NCI-H128 (cell line): ENCODE measurements around the gene STX5.
"Not testable (repeated sequence)": the region's sequence is repeated elsewhere in the genome, so short reads cannot be mapped to it uniquely, and the experiment has no call there.

Source experiments
- DNase-seq: peaks from one replicate; lab custom pipeline; 2025; ENCODE audit not compliant: unreplicated experiment; lab: John Stamatoyannopoulos, UW

Gene STX5, protein sequence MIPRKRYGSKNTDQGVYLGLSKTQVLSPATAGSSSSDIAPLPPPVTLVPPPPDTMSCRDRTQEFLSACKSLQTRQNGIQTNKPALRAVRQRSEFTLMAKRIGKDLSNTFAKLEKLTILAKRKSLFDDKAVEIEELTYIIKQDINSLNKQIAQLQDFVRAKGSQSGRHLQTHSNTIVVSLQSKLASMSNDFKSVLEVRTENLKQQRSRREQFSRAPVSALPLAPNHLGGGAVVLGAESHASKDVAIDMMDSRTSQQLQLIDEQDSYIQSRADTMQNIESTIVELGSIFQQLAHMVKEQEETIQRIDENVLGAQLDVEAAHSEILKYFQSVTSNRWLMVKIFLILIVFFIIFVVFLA

DNA sequence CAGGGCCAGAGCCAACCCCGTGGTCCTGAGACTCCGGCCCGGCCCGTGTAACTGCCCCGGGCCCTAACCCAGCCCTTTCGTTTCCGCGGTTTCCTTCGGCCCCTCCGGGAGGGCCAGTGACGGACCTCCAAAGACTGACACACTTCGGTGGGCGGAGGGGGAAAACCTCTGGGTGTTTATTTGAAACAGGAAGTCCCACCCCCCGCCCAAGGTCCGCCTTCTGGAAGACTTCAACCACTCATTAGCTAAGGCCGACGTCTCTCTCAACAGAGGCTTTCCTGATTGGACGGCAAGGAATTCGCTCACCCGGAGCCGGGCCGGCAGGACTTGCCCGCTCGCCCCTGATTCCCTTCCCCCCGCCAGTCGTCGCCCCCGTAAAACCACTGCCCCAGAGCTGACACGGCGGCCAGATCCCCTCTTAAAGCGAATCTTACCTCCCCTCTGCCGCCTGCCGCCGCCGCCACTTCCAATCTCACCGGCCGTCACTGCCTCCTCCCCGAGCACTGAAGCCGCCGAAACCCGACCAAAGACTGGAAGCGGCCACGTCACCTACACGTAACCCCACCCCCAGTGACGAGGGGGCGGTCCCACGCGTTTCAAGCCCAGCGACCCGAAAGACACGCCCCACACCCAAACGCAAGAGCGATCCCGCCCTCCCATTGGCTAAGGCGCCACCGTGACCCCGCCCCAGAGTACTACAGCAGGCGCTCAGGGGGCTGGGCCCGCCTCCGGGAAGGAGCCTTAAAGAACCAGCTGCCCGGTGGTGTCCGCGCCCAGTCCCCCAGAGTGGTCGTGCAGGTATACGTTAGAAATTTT lies at the start of gene STX5:
TSS of gene STX5 (minus strand) at position 532 of the 816 bp plus-strand sequence. CDS start 808 bp downstream, outside the sequence.
- peak; percentile 97 for DNase-seq

DNA sequence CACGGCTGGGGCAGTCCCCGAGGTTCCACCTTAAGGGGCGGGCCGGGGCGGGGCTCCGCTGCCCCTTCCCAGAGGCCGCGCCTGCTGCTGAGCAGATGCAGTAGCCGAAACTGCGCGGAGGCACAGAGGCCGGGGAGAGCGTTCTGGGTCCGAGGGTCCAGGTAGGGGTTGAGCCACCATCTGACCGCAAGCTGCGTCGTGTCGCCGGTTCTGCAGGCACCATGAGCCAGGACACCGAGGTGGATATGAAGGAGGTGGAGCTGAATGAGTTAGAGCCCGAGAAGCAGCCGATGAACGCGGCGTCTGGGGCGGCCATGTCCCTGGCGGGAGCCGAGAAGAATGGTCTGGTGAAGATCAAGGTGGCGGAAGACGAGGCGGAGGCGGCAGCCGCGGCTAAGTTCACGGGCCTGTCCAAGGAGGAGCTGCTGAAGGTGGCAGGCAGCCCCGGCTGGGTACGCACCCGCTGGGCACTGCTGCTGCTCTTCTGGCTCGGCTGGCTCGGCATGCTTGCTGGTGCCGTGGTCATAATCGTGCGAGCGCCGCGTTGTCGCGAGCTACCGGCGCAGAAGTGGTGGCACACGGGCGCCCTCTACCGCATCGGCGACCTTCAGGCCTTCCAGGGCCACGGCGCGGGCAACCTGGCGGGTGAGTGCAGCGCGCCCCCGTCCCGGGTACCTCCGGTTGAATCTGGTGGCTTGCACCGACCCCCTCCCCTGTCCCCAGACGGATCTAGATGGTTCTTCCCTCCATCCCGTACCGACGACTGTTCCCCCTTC lies 49.1 kb upstream of the STX5 start, which contains the start of gene SLC3A2:
TSS of gene SLC3A2 (plus strand) at position 94 of the 776 bp plus-strand sequence. CDS start at position 222, 128 bp downstream.
- peak; percentile 60 for DNase-seq

DNA sequence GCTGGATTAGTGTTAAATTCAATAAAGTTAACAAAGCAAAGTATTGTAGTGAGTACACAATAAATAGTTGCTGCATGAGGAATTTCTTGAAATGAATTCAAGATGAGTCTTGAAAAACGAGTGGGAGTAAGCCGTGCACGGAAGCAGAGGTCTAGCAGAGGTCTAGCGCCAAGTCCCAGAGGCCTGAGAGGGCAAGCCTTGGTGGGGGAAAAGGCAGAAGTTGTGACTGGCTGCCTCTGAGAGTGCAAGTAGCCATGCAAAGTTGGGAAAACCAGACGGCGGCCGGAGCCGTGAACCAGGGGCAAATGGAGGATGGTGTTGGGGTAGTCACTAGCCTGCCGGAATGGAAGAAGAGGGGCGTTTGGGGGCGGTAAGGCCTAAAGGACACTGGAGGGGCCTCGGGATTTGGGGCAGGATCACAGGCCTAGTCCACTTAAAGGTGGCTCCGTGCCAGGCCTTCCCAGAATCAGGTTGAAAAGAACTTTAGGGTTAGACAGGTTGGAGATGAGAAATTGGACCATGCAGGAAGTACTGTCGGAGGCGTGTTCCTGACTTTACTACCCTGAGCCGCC lies 48.5 kb upstream of the STX5 start:
- no peak for DNase-seq

DNA sequence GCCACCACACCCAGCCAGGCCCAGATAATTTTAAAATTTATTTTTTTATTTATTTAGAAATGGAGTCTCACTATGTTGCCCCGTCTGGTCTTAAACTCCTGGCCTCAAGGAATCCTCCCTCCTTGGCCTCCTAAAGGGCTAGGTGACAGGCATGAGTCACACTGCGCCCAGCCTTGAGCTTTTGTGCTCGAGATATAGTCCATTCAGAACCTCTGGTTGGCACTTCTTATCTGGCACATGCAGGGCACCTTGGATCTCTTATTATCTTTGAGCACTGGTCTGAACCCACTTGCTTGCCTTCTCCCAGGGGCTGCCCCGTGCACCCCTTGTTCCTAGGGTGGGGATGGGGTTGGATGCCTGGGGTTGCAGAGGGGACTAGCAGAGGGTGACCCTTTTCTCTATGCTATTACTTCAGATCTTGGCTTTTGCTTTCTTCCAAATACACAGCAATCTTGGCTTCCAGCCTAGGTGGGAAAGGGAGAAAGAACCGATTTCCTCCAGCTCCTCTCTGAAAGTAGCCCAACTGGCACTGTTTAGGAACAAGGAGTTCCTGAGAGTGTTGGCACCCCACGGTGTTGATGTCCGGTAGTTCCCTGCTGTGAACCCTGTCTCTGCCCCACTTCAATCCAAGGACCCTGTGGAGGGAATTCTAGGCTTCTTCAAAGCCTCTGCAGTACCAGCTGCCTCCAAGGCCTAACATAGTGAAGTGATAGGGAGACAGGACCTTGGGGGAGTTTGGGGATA lies 47.6 kb upstream of the STX5 start:
- no peak for DNase-seq

DNA sequence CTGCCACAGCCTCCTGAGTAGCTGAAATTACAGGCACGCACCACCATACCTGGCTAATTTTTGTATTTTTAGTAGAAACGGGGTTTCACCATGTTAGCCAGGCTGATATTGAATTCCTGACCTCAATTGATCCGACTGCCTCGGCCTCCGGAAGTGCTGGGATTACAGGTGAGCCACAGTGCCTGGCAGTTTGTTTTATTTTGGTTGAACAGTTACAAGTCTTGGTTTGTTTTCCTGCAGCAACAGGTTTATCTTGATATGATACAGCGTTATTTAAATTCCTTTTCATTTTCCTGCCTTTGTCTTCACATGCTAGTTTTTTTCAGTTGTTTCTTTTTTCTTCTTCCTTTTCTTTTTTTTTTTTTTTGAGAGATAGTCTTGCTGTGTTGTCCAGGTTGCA lies 44.9 kb upstream of the STX5 start:
- DNase-seq: no peak

DNA sequence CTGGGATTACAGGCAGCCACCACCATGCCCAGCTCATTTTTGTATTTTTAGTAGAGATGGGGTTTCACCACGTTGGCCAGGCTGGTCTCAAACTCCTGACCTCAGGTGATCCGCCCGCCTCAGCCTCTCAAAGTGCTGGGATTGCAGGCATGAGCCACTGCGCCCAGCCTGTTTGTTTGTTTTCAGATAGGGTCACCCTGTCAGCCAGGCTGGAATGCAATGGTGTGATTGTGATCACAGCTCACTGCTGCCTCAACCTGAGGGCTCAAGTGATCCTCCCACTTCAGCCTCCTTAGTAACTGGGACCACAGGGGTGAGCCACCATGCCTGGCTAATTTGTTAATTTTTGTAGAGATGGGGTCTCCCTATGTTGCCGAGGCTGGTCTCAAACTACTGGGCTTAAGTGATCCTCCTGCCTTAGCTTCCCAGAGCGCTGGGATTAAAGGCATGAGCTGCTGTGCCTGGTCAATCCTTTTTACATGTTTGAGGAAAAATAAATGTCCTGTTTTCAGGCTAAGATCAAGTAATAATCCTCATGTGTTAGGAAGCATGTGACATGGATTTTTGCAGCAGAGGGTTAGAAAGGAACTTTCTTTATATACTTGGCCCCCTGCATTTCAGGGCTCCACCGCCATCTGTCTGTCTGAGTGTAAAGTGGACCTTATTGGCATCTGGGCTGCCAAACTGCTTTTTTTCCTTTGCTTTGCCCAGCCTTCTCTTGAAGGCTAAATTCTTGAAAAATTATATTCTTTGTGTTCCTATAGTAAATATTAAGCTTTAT lies 44.0 kb upstream of the STX5 start:
- DNase-seq: no peak

DNA sequence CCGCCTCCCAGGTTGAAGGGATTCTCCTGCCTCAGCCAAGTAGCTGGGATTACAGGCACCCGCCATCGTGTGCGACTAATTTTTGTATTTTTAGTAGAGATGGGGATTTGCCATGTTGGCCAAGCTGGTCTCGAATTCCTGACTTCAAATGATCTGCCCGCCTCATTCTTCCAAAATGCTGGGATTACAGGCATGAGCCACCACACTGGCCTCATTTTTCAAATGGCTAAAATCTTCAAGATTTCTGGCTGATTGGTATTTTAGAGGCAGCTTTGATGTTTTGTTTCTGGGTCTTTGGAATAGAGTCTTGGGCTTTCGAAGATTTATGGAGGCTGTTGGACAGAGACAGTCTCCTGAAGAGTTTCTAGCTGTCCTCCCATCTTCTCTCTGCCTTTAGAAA lies 43.0 kb upstream of the STX5 start:
- DNase-seq: no peak

DNA sequence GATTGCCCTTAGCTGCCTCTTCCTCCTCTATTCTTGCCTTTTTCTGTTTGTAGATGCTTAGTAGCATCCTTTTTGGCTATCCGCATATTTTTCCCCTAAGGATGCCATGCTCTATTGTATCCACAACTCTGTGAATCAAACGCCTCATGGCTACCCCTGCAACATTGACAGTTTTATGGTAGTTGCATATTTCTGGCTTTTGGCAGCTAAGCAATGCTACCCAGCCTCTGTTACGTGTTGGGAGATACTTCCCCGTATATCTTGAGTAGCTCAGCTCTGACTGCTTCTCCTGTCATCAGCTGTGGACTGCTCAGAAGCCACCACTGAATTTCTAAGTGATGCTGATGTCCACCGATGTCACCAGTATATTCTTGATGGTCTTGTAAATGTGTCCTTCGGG lies 33.8 kb upstream of the STX5 start:
- DNase-seq: no peak

DNA sequence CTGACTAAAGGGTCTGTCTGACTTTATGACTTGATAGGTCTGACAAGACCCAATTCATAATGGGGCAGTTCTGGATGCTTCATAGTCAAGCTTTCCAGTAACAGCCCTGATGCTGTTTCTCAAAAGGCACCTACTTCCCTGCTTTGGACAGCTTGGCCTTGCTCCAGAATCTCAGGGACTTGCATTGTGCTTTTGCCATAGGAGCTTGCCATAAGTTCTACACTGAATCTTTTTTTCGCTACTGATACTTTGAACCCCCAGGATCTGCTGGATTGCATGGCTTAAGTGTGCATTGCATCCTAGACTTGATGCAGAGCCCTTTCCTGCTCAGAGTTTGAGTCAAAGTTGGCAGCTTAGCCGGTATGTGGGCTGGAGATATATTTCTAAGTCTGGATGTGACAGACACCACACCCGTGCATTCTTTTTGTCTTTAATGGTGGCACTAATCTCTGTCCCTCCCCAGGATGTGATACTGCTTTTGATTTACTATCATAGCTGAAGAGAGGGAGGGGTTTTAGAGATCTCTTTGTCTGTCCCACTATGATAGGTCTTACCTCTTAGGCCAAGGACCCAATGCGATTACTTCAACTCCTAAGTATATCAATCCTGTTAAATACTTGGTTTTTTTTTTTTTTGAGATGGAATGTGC lies 32.0 kb upstream of the STX5 start:
- no peak for DNase-seq

DNA sequence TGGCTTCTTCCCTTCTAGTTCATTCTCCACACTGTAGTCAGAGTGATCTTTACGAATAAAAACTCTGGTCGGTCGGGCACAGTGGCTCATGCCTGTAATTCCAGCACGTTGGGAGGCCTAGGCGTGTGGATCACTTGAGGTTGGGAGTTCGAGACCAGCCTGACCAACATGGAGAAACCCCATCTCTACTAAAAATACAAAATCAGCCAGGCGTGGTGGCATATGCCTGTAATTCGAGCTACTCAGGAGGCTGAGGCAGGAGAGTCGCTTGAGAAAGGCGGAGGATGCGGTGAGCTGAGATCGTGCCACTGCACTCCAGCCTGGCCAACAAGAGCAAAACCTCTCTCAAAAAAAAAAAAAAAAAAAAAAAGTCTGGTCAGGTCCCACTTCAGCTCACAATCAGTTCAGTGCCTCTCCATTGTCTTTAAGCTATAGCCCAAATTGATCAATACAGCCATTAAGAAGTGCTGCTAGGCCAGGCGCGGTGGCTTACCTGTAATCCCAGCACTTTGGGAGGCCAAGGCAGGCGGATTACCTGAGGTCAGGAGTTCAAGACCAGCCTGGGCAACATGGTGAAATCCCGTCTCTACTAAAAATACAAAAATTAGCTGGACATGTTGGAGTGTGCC lies 29.8 kb upstream of the STX5 start:
- DNase-seq: not testable (repeated sequence)

DNA sequence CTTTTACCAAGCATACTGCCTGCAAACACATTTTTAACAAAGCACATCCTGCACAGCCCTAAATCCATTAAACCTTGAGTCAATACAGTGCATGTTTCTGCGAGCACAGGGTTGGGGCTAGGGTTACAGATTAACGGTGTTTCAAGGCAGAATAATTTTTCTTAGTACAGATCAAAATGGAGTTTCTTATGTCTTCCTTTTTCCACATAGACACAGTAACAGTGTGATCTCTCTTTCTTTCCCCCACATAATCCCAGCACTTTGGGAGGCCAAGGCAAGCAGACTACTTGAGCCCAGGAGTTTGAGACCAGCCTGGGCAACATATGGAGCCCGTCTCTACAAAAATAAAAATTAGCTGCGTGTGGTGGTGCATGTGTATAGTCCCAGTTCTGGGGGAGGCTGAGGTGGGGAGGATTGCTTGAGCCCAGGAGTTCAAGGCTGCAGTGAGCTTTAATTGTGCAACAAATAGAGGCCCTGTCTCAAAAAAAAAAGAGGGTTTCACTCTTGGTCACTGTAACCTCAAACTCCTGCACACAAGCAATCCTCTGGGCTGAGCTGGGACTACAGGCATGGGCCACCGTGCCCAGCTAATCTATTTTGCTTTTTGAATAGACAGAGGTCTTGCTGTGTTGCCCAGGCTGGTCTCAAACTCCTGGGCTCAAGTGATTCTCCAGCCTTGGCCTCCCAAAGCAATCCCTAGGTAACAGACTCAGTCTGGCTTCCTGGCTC lies 29.1 kb upstream of the STX5 start:
- DNase-seq: no peak

DNA sequence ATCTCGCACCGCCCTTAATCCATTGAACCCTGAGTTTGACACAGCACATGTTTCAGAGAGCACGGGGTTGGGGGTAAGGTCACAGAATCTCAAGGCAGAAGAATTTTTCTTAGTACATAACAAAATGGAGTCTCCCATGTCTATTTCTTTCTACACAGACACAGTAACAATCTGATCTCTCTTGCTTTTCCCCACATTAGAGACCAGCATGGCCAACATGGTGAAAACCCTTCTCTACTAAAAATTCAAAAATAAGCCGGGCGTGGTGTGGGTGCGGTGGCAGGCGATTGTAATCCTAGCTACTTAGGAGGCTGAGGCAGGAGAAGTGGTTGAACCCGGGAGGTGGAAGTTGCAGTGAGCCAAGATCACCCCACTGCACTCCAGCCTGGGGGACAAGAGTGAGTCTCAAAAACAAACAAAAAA lies 27.4 kb upstream of the STX5 start:
- DNase-seq: not testable (repeated sequence)

DNA sequence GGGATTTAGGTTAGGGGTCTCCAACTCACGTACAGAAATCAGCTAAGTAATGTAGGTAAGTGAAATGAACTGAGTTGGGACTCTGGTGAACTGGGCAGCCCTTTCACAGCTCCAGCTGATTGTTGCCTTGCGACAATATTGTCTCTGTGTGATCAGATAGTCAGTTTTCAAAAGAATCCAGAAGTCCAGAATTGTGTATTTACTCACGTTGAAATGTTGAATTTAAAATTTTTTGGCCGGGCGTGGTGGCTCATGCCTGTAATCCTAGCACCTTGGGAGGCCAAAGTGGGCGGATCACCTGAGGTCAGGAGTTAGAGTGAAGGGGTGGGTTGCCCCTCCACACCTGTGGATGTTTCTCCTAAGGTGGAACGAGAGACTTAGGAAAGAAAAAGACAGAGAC lies 26.4 kb upstream of the STX5 start:
- DNase-seq: no peak

DNA sequence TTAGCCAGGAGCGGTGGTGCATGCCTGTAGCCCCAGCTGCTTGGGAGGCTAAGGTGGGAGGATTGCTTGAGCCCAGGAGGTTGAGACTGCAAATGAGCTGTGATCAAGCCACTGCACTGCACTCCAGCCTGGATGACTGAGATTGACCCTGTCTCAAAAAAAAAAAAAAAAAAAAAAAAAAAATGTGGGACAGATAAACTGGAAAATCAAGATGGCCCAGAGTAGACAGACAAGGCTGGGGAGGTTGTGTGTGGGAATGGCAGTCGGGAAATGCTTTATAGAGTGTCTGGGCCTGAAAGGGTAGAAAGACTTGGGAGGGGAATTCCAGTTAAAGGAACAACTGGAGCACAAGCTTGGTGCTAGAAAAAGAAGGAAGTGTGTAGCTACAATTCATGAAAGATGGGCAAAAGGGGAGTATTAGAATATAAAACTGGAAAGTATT lies 25.7 kb upstream of the STX5 start:
- no peak for DNase-seq

DNA sequence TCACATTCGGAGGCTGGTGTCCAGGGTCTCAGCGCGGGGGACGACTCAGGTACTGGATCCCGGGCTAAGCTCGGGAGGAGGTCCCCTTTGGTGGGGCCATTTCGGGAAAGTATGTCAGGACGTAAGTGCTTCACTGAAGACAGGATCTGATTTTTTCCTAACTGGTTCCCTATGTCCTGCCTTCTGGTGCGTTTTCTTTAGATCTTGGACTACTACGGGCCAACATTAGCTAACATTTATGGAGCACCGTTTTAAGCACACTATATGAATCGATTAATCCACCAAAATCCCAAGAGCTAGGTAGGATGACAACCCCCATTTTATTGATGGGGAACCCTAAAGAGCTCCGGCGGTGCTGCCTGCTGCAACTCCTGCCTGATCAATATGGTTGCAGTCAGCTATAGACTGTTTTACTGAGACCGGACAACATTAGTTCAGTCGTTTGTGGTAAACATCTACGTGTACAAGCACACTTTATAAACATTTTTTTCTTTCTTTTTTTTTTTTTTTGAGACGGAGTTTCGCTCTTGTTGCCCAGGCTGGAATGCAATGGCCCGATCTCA lies 24.6 kb upstream of the STX5 start:
- no peak for DNase-seq

DNA sequence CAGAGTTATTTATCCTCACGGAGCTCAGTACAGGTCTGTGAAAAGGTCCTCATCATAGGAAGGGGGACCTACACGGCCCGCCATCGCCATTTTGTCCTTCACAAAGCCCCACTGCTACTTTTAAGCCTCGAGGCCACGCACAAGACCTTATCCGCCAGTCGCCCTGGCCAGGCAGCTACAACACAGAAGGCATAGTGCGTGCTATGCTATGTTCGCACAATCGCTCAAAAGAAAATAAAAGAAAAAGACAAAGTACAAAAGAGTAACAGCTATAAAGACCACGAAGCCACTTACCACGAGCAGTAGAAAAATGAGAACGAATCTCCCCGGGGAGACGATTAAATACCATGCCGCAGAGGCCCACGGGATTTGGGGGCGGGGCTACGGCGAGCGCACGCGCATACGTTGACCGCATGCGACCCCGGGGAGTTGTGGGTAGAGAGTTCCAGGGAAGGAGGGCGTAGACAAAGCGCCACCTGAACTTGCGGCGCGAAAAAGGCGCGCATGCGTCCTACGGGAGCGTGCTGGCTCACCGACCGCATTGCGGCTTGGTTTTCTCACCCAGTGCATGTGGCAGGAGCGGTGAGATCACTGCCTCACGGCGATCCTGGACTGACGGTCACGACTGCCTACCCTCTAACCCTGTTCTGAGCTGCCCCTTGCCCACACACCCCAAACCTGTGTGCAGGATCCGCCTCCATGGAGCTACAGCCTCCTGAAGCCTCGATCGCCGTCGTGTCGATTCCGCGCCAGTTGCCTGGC lies 23.9 kb upstream of the STX5 start:
- DNase-seq: peak; percentile 93
